Activated CD4-positive, alpha-beta memory T cell treated with anti-CD3 and anti-CD28 coated beads for 36 hours (primary cell): ENCODE results near the gene ALDH8A1. TPM values are rescaled to one million over a fixed set of nuclear protein-coding genes. Genes with fewer than 3 reads are reported as not detected.

ENCODE experiments used
- CTCF ChIA-PET: fragments of 350-600 bp; sonication (Branson Sonifier 250); formaldehyde crosslinking; loops from one replicate; lab custom pipeline; 2021; ENCODE audit warnings: antibody characterized with exemption, inconsistent platforms; lab: Charles Lee
- POLR2A ChIA-PET: fragments of 350-600 bp; sonication (Branson Sonifier 250); formaldehyde crosslinking; loops from one replicate; lab custom pipeline; 2021; ENCODE audit warnings: antibody characterized with exemption; lab: Charles Lee
- DNase-seq: peaks from one replicate; pipeline ENCODE4 v3.0.0-alpha.2; 2020
- H3K27ac Mint-ChIP-seq: one replicate; pipeline ENCODE4 v1.8.0; 2021; ENCODE audit warnings: mixed read lengths
- H3K27me3 Mint-ChIP-seq: one replicate; pipeline ENCODE4 v1.8.0; 2021; ENCODE audit warnings: mixed read lengths
- H3K36me3 Mint-ChIP-seq: one replicate; pipeline ENCODE4 v1.8.0; 2021; ENCODE audit warnings: mixed read lengths
- H3K4me1 Mint-ChIP-seq: one replicate; pipeline ENCODE4 v1.8.0; 2021; ENCODE audit warnings: low read depth, mixed read lengths
- H3K4me3 Mint-ChIP-seq: one replicate; pipeline ENCODE4 v1.8.0; 2021; ENCODE audit warnings: mild to moderate bottlenecking, mixed read lengths
- H3K9me3 Mint-ChIP-seq: one replicate; pipeline ENCODE4 v1.8.0; 2021; ENCODE audit warnings: mixed read lengths
- intact Hi-C: fragments of 100-400 bp; cut with micrococcal nuclease; formaldehyde crosslinking; loops from one replicate; pipeline ENCODE4 v1.15.1; 2023
- total RNA-seq, 2 experiments: library from RNA; stranded (reverse); gene quantifications; one replicate each; pipeline ENCODE4 v1.2.3, GENCODE V29; 2021

ALDH8A1 gene
- total RNA-seq, 2 experiments from 2014 or later, result 0.24 to 0.81 TPM

DNA sequence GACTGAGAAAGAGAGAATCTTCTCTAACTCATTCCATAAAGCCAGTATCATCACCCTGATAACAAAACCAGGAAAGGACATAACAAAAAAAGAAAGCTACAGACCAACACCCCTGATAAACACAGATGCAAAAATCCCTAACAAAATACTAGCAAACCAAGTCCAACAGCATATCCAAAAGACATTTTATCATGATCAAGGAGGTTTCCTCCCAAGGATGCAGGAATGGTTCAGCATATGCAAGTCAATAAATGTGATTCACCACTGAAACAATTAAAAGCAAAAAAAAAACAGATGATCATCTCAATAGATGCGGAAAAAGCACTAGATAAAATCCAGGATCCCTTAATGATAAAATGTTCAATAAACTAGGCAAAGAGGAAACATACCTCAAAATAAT lies 24.5 kb upstream of the ALDH8A1 start:
- no peak for DNase-seq
- Mint-ChIP-seq H3K4me1 (peaks cover 10% of the 10 kb centered on the region), H3K4me3 (no peak overlapping the region), H3K27me3 (no peaks in the 10 kb centered on the region), H3K36me3 (peaks cover 56% of the 10 kb centered on the region), H3K9me3 (no peaks in the 10 kb centered on the region), H3K27ac (no peak overlapping the region)
- ChIA-PET CTCF (no interaction called here), POLR2A (interaction anchor here (1.0 kb wide), 1 partner anchor 81 kb away, joined by 3 read pairs; no protein-coding TSS in a partner anchor)
- intact Hi-C loops, result loop anchor here (10.0 kb wide), 1 partner anchor 320 kb away; no protein-coding TSS in a partner anchor

- Mint-ChIP-seq H3K27ac (no peak overlapping the region), H3K27me3 (no peaks in the 10 kb centered on the region), H3K4me3 (peak overlapping the region; percentile 26), H3K9me3 (no peaks in the 10 kb centered on the region), H3K4me1 (no peaks in the 10 kb centered on the region), H3K36me3 (peaks cover 40% of the 10 kb centered on the region)
- CTCF ChIA-PET, result interaction anchor here (0.6 to 0.8 kb wide), 2 partner anchors 85 to 523 kb away, joined by 3 to 4 read pairs; no protein-coding TSS in a partner anchor
- DNase-seq, result no peak
- POLR2A ChIA-PET, result no interaction called here
- intact Hi-C loops, result no loop called here
Measured at GRCh38 chr6:134967711-134968110, 17.8 kb upstream of the ALDH8A1 start.

GRCh38 chr6:134964451-134965203 lies 14.7 kb upstream of the ALDH8A1 start:
- ChIA-PET CTCF (interaction anchor here (1.4 kb wide), 1 partner anchor 24 kb away, joined by 8 read pairs; no protein-coding TSS in a partner anchor), POLR2A (no interaction called here)
- intact Hi-C loops, result no loop called here

DNA sequence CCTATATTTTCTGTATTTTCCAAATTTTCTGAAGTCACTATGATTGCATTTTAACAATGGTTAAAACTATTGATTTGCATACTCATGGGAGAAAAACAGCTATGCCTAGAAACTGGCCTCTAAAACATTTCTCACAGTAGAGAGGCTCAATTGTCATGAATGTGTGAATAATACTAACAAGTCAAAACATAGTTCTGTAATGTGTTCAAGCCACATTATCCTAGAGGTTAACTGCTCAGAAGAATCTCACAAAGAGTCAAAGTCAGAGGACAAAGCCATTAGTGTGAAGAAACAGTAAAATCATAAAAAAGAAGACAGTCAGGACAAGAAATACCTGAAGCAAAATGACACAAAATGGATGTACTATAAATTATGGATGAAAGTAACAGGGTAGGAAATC lies 12.5 kb upstream of the ALDH8A1 start:
- H3K36me3 Mint-ChIP-seq, result peaks cover 53% of the 10 kb centered on the region

More at GRCh38 chr6:134964451-134965203, 14.7 kb upstream of the ALDH8A1 start:
- Mint-ChIP-seq H3K4me3 (no peak overlapping the region), H3K27ac (no peak overlapping the region), H3K4me1 (no peaks in the 10 kb centered on the region), H3K27me3 (no peaks in the 10 kb centered on the region), H3K36me3 (peaks cover 49% of the 10 kb centered on the region), H3K9me3 (no peaks in the 10 kb centered on the region)
- no peak for DNase-seq

DNA sequence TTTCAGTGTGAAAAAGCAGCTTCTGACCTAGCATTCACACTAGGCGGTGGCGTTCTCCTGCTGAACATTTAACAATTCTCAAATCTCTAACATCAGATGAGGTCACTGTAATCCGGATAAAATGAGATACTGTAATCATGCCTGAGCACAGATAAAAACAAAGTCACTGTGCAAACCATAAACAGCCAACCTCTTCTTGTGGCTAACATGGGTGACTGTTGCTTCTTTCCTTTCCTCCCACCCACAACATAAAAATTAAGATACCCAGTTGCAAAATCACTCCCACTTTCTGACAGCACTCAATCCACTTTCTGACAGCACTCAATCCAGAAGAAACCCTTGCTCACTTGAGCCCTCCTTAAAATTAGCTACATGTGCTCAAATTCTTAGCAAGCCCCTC lies 11.5 kb upstream of the ALDH8A1 start:
- Mint-ChIP-seq H3K4me1 (peaks cover 9% of the 10 kb centered on the region), H3K4me3 (no peak overlapping the region), H3K9me3 (no peaks in the 10 kb centered on the region), H3K27me3 (no peaks in the 10 kb centered on the region), H3K27ac (no peak overlapping the region), H3K36me3 (peaks cover 52% of the 10 kb centered on the region)
- ChIA-PET CTCF (interaction anchor here (1.8 kb wide), 1 partner anchor 21 kb away, joined by 7 read pairs; no protein-coding TSS in a partner anchor), POLR2A (no interaction called here)
- no peak for DNase-seq
- intact Hi-C loops, result no loop called here

More for the DNA sequence above, 12.5 kb upstream of the ALDH8A1 start:
- DNase-seq, result no peak
- no peak overlapping the region for H3K4me3 Mint-ChIP-seq
- H3K9me3 Mint-ChIP-seq, result no peaks in the 10 kb centered on the region
- POLR2A ChIA-PET, result interaction anchor here (0.5 kb wide), 1 partner anchor 15 kb away, joined by 3 read pairs; no protein-coding TSS in a partner anchor
- no peaks in the 10 kb centered on the region for H3K4me1 Mint-ChIP-seq
- no peaks in the 10 kb centered on the region for H3K27me3 Mint-ChIP-seq
- no peak overlapping the region for H3K27ac Mint-ChIP-seq
- CTCF ChIA-PET, result no interaction called here
- intact Hi-C loops, result no loop called here

DNA sequence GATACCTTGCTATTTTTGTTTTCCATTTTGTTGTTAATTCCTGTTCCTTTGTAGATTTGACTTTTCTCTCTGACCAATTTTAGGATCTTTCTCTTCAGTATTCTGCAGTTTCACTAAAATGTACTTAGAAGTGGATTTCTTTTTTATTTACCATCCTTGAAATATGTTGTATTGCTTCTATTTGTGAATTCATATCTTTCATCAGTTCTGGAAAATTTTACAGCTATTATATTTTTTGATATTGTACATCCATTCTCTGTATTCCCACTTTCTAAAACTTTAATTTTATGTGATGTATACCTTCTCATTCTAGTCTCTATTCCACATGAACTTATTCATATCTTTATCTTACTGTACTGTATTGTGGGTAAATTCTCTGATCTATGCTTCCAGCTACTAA lies 9.7 kb upstream of the ALDH8A1 start:
- H3K4me3 Mint-ChIP-seq, result no peak overlapping the region
- H3K27ac Mint-ChIP-seq, result no peak overlapping the region
- no peak for DNase-seq
- H3K4me1 Mint-ChIP-seq, result peaks cover 16% of the 10 kb centered on the region
- H3K36me3 Mint-ChIP-seq, result peaks cover 41% of the 10 kb centered on the region
- intact Hi-C loops, result no loop called here
- H3K9me3 Mint-ChIP-seq, result no peaks in the 10 kb centered on the region
- H3K27me3 Mint-ChIP-seq, result no peaks in the 10 kb centered on the region
- POLR2A ChIA-PET, result no interaction called here
- CTCF ChIA-PET, result interaction anchor here (0.6 to 1.8 kb wide), 4 partner anchors 9 to 687 kb away, joined by 3 to 7 read pairs (median 3); no protein-coding TSS in a partner anchor

GRCh38 chr6:134956676-134957075 lies 6.8 kb upstream of the ALDH8A1 start:
- Mint-ChIP-seq H3K4me3 (no peak overlapping the region), H3K27ac (no peak overlapping the region), H3K36me3 (peaks cover 21% of the 10 kb centered on the region), H3K9me3 (no peaks in the 10 kb centered on the region), H3K27me3 (no peaks in the 10 kb centered on the region), H3K4me1 (peaks cover 16% of the 10 kb centered on the region)
- ChIA-PET POLR2A (interaction anchor here (0.5 kb wide), 1 partner anchor 55 kb away, joined by 3 read pairs; no protein-coding TSS in a partner anchor), CTCF (interaction anchor here (1.1 kb wide), 1 partner anchor 16 kb away, joined by 6 read pairs; no protein-coding TSS in a partner anchor)
- no peak for DNase-seq
- intact Hi-C loops, result loop anchor here (1.0 kb wide), 1 partner anchor 23 kb away; no protein-coding TSS in a partner anchor

DNA sequence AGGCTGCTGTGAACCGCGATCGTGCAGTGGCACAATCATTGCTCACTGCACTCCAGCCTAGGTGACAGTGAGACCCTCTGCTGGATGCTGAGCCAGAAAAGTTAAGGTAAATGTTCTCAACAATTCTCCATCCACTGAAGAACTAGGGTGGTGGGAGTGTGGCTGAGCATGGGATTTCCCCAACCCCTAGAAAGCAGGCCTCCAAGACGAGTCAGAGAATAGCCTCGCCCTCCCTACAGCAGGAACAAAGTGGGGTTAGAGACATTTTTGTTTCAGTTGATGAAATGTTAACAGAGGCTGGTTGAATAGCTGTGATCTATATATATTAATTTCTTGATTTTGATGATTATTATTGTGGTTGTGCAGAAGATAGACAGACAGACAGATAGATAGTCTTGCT lies 6.1 kb upstream of the ALDH8A1 start:
- Mint-ChIP-seq H3K27me3 (no peaks in the 10 kb centered on the region), H3K4me3 (no peak overlapping the region), H3K27ac (no peak overlapping the region), H3K9me3 (no peaks in the 10 kb centered on the region), H3K36me3 (peaks cover 15% of the 10 kb centered on the region), H3K4me1 (peaks cover 16% of the 10 kb centered on the region)
- intact Hi-C loops, result loop anchor here (1.0 kb wide), 1 partner anchor 23 kb away; no protein-coding TSS in a partner anchor
- ChIA-PET CTCF (interaction anchor here (1.1 kb wide), 1 partner anchor 16 kb away, joined by 6 read pairs; no protein-coding TSS in a partner anchor), POLR2A (no interaction called here)
- no peak for DNase-seq

DNA sequence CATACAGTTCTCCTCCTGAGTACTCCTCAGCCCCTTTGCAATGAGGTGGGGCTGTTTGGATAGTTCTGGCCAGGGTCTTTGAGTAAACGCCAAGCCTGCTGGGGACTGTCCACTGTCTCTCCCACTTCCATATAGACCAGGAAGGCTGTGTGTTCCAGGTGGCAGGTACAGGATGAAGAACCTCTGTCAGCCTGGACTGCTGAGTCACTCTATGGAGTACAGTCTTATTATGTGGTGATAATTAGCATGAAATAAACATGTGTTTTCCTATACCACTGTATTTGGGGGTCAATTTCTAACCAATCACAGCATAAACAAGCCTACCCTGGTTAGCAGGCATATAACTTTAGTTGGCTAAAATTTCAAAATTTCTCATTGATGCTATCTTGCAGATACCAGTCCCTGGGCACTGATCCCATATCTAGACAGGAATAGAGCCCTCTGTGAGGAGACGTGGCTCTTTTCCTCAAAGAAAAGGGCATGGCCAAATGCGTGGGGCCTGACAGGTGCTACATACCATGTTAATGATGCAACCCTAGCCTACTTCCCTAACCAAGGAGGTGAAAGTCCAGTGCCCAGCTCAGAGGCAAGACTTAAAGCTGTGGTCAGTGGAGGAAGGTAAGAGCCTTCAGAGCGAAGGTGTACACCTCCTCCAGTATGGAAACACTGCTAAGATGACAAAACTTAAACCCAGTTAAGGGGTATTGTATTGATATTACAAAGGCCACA lies 4.5 kb upstream of the ALDH8A1 start:
- no peak for DNase-seq
- Mint-ChIP-seq H3K27me3 (no peaks in the 10 kb centered on the region), H3K36me3 (peaks cover 8% of the 10 kb centered on the region), H3K4me1 (peaks cover 16% of the 10 kb centered on the region), H3K4me3 (no peak overlapping the region), H3K27ac (no peak overlapping the region), H3K9me3 (no peaks in the 10 kb centered on the region)
- POLR2A ChIA-PET, result no interaction called here
- intact Hi-C loops, result no loop called here
- CTCF ChIA-PET, result interaction anchor here (0.6 to 5.5 kb wide), 2 partner anchors 14 to 551 kb away, joined by 3 to 23 read pairs; no protein-coding TSS in a partner anchor

- Mint-ChIP-seq H3K9me3 (no peaks in the 10 kb centered on the region), H3K27ac (no peak overlapping the region), H3K4me3 (no peak overlapping the region), H3K4me1 (peaks cover 10% of the 10 kb centered on the region), H3K36me3 (no peaks in the 10 kb centered on the region), H3K27me3 (no peaks in the 10 kb centered on the region)
- POLR2A ChIA-PET, result no interaction called here
- CTCF ChIA-PET, result interaction anchor here (5.5 kb wide), 1 partner anchor 11 kb away, joined by 23 read pairs; no protein-coding TSS in a partner anchor
- intact Hi-C loops, result no loop called here
- DNase-seq, result no peak
Measured at GRCh38 chr6:134951494-134952263, 1.8 kb upstream of the ALDH8A1 start.

- Mint-ChIP-seq H3K4me1 (peaks cover 2% of the 10 kb centered on the region), H3K27me3 (no peaks in the 10 kb centered on the region), H3K9me3 (no peaks in the 10 kb centered on the region), H3K36me3 (no peaks in the 10 kb centered on the region), H3K4me3 (no peak overlapping the region), H3K27ac (no peak overlapping the region)
- POLR2A ChIA-PET, result no interaction called here
- intact Hi-C loops, result no loop called here
- no peak for DNase-seq
- CTCF ChIA-PET, result interaction anchor here (5.5 kb wide), 1 partner anchor 10 kb away, joined by 23 read pairs; no protein-coding TSS in a partner anchor
Measured at GRCh38 chr6:134950482-134950881, 581 bp upstream of the ALDH8A1 start.
